WTC11 (cell line): ENCODE data around the gene DTX4. TPM values are rescaled to one million over a fixed set of nuclear protein-coding genes. Genes with fewer than 3 reads are reported as not detected.

ENCODE experiments used
- ATAC-seq: fragments of 200-7000 bp; cut with Tn5 transposase; 2 replicates; pipeline ENCODE4 v1.10.0; 2021; ENCODE audit warnings: mild to moderate bottlenecking, moderate library complexity
- CTCF ChIA-PET: fragments of 300-600 bp; sonication (Branson Sonifier 250); formaldehyde crosslinking; loops from one replicate; lab custom pipeline; 2021; ENCODE audit warnings: antibody characterized with exemption; lab: Charles Lee
- POLR2A ChIA-PET: fragments of 350-600 bp; sonication (Branson Sonifier 250); formaldehyde crosslinking; loops from one replicate; lab custom pipeline; 2021; ENCODE audit warnings: antibody characterized with exemption; lab: Charles Lee
- DNase-seq: peaks from one replicate; pipeline ENCODE4 v3.0.0; 2021; ENCODE audit warnings: low spot score
- H3K27ac Mint-ChIP-seq: 2 replicates; pipeline ENCODE4 v1.8.0; 2021; ENCODE audit warnings: mixed read lengths
- H3K27me3 Mint-ChIP-seq: 2 replicates; pipeline ENCODE4 v1.8.0; 2021; ENCODE audit warnings: low read depth, mild to moderate bottlenecking, moderate library complexity, mixed read lengths
- H3K36me3 Mint-ChIP-seq: 2 replicates; pipeline ENCODE4 v1.8.0; 2021; ENCODE audit warnings: mixed read lengths
- H3K4me1 Mint-ChIP-seq: 2 replicates; pipeline ENCODE4 v1.8.0; 2022; ENCODE audit warnings: mixed read lengths
- H3K4me3 Mint-ChIP-seq: 2 replicates; pipeline ENCODE4 v1.8.0; 2021; ENCODE audit warnings: mild to moderate bottlenecking, moderate library complexity, mixed read lengths
- H3K9me3 Mint-ChIP-seq: 2 replicates; pipeline ENCODE4 v1.8.0; 2021; ENCODE audit warnings: mixed read lengths
- CREB1 ChIP-seq: sonication (generic); formaldehyde crosslinking; IDR thresholded peaks from 2 replicates; pipeline ENCODE4 v1.8.0; 2023; ENCODE audit warnings: mild to moderate bottlenecking, missing genetic modification reagents
- GABPB1 ChIP-seq: sonication (generic); formaldehyde crosslinking; IDR thresholded peaks from 2 replicates; pipeline ENCODE4 v1.8.1; 2023; ENCODE audit warnings: mild to moderate bottlenecking, missing genetic modification reagents
- GRHL2 ChIP-seq: fragments of 250-450 bp; sonication (Bioruptor Pico); IDR thresholded peaks from 2 replicates; pipeline ENCODE4 v1.8.0; 2022; ENCODE audit warnings: mild to moderate bottlenecking, moderate library complexity; ENCODE audit not compliant: insufficient replicate concordance, severe bottlenecking
- JUN ChIP-seq: sonication (generic); formaldehyde crosslinking; IDR thresholded peaks from 2 replicates; pipeline ENCODE4 v1.8.0; 2023; ENCODE audit warnings: mild to moderate bottlenecking, missing genetic modification reagents
- MLX ChIP-seq: sonication (generic); formaldehyde crosslinking; IDR thresholded peaks from 2 replicates; pipeline ENCODE4 v1.8.1; 2023; ENCODE audit warnings: mild to moderate bottlenecking, missing genetic modification reagents, moderate library complexity
- NFE2L1 ChIP-seq: sonication (generic); formaldehyde crosslinking; IDR thresholded peaks from 2 replicates; pipeline ENCODE4 v1.8.1; 2023; ENCODE audit warnings: missing genetic modification reagents
- NR3C1 ChIP-seq: sonication (generic); formaldehyde crosslinking; conservative IDR thresholded peaks from 2 replicates; pipeline ENCODE4 v1.8.1; 2023; ENCODE audit warnings: low read depth, mild to moderate bottlenecking, missing genetic modification reagents
- PRDM15 ChIP-seq: sonication (generic); formaldehyde crosslinking; IDR thresholded peaks from 2 replicates; pipeline ENCODE4 v1.8.0; 2022; ENCODE audit warnings: missing genetic modification reagents
- PREB ChIP-seq: sonication (generic); formaldehyde crosslinking; IDR thresholded peaks from 2 replicates; pipeline ENCODE4 v1.8.1; 2022; ENCODE audit warnings: mild to moderate bottlenecking, missing genetic modification reagents, moderate library complexity, borderline replicate concordance
- SMAD3 ChIP-seq: sonication (generic); formaldehyde crosslinking; IDR thresholded peaks from 2 replicates; pipeline ENCODE4 v1.8.0; 2022; ENCODE audit warnings: missing genetic modification reagents, mild to moderate bottlenecking, borderline replicate concordance
- SMAD4 ChIP-seq: sonication (generic); formaldehyde crosslinking; IDR thresholded peaks from 2 replicates; pipeline ENCODE4 v1.8.0; 2022; ENCODE audit warnings: mild to moderate bottlenecking, missing genetic modification reagents
- TCF7 ChIP-seq: sonication (generic); formaldehyde crosslinking; IDR thresholded peaks from 2 replicates; pipeline ENCODE4 v1.8.0; 2022; ENCODE audit warnings: mild to moderate bottlenecking, low read depth, missing genetic modification reagents, moderate library complexity
- USF1 ChIP-seq: sonication (generic); formaldehyde crosslinking; IDR thresholded peaks from 2 replicates; pipeline ENCODE4 v1.8.0; 2022; ENCODE audit warnings: mild to moderate bottlenecking, missing genetic modification reagents
- ZNF138 ChIP-seq: sonication (generic); formaldehyde crosslinking; conservative IDR thresholded peaks from 2 replicates; pipeline ENCODE4 v1.8.1; 2022; ENCODE audit warnings: mild to moderate bottlenecking, moderate library complexity, missing genetic modification reagents
- ZNF219 ChIP-seq: sonication (generic); formaldehyde crosslinking; IDR thresholded peaks from 2 replicates; pipeline ENCODE4 v1.8.0; 2023; ENCODE audit warnings: missing genetic modification reagents, mild to moderate bottlenecking, borderline replicate concordance
- ZNF232 ChIP-seq: sonication (generic); formaldehyde crosslinking; IDR thresholded peaks from 2 replicates; pipeline ENCODE4 v1.8.0; 2022; ENCODE audit warnings: mild to moderate bottlenecking, missing genetic modification reagents
- ZNF281 ChIP-seq: sonication (generic); formaldehyde crosslinking; IDR thresholded peaks from 2 replicates; pipeline ENCODE4 v1.8.0; 2023; ENCODE audit warnings: mild to moderate bottlenecking, missing genetic modification reagents
- total RNA-seq: library from RNA; stranded (reverse); gene quantifications from 3 replicates; pipeline ENCODE4 v1.2.3, GENCODE V29; 2021
- TF ChIP-seq, protein P1 (sequence below): sonication (generic); formaldehyde crosslinking; IDR thresholded peaks from 2 replicates; pipeline ENCODE4 v1.8.1; 2022; ENCODE audit warnings: missing genetic modification reagents, borderline replicate concordance
- TF ChIP-seq, protein P2 (sequence below): sonication (generic); formaldehyde crosslinking; IDR thresholded peaks from 2 replicates; pipeline ENCODE4 v1.8.1; 2023; ENCODE audit warnings: mild to moderate bottlenecking, missing genetic modification reagents, borderline replicate concordance

DTX4 gene
- total RNA-seq, 1 experiment from 2014 or later, result 15.5 TPM

GRCh38 chr11:59142530-59143507 lies 29.1 kb upstream of the DTX4 start, which contains the start of gene FAM111A (continued):
- TF ChIP-seq TCF7 (CRISPR knock-in tag), result no peak
- TF ChIP-seq GABPB1, result peak; percentile 28; the same call in 1 of the 2 replicates
- TF ChIP-seq ZNF219 (CRISPR knock-in tag), result 0 out of 2 replicates have a peak, but pooled peaks have one; percentile 40
- TF ChIP-seq NFE2L1 (CRISPR knock-in tag), result peak; percentile 13; the same call in 1 of the 2 replicates
- no peak for TF ChIP-seq GRHL2 (CRISPR knock-in tag)
- TF ChIP-seq, all 79 proteins: peak for 12

DNA sequence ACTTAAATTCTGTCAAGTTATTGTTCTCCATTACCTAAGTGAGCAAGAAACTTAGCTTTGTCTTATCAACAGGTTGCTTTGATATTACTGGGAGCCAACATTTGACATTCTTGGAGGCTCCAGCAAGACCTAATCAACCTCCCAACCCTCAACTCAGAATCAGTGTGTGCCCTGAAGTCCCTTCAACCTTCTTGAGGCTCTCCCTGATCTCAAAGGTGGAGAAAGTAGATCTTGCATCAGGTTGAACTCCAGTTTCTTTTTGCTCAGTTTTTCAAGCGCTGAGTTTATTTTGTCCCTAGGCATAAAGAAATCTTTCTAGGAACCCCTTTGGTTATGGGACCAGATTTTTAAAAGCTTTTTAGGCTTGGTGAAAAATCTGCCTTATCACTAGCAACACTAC lies 27.8 kb upstream of the DTX4 start:
- peaks cover 17% of the 10 kb centered on the region for H3K36me3 Mint-ChIP-seq
- H3K9me3 Mint-ChIP-seq, result peaks cover 5% of the 10 kb centered on the region; the same call in 1 of the 2 replicates
- ATAC-seq, result no peak
- H3K27me3 Mint-ChIP-seq, result peaks cover 13% of the 10 kb centered on the region
- H3K4me1 Mint-ChIP-seq, result peaks cover 42% of the 10 kb centered on the region
- ChIA-PET POLR2A (interaction anchor here (0.8 to 1.5 kb wide), 5 partner anchors 28 to 238 kb away, joined by 3 to 6 read pairs (median 4); partner anchors contain the start of genes DTX4 and FAM111B), CTCF (interaction anchor here (1.1 to 4.7 kb wide), 13 partner anchors 8 to 243 kb away, joined by 3 to 46 read pairs (median 9); partner anchors contain the start of gene DTX4)
- H3K27ac Mint-ChIP-seq, result no peak overlapping the region; the same call in 1 of the 2 replicates
- peak overlapping the region; percentile 86 for H3K4me3 Mint-ChIP-seq
- DNase-seq, result no peak
- TF ChIP-seq ZNF232, result no peak
- no peak for TF ChIP-seq PREB (CRISPR knock-in tag)
- no peak for TF ChIP-seq SMAD4 (CRISPR knock-in tag)
- TF ChIP-seq JUN (CRISPR knock-in tag), result no peak
- no peak for TF ChIP-seq SMAD3 (CRISPR knock-in tag)
- TF ChIP-seq ZNF281 (CRISPR knock-in tag), result no peak
- no peak for TF ChIP-seq NR3C1 (CRISPR knock-in tag)
- TF ChIP-seq, protein P1, sequence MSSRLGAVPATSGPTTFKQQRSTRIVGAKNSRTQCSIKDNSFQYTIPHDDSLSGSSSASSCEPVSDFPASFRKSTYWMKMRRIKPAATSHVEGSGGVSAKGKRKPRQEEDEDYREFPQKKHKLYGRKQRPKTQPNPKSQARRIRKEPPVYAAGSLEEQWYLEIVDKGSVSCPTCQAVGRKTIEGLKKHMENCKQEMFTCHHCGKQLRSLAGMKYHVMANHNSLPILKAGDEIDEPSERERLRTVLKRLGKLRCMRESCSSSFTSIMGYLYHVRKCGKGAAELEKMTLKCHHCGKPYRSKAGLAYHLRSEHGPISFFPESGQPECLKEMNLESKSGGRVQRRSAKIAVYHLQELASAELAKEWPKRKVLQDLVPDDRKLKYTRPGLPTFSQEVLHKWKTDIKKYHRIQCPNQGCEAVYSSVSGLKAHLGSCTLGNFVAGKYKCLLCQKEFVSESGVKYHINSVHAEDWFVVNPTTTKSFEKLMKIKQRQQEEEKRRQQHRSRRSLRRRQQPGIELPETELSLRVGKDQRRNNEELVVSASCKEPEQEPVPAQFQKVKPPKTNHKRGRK (CRISPR knock-in tag), result no peak
- no peak for TF ChIP-seq USF1 (CRISPR knock-in tag)
- no peak for TF ChIP-seq CREB1 (CRISPR knock-in tag)
- TF ChIP-seq PRDM15 (CRISPR knock-in tag), result no peak
- no peak for TF ChIP-seq ZNF138 (CRISPR knock-in tag)
- no peak for TF ChIP-seq MLX
- TF ChIP-seq, protein P2, sequence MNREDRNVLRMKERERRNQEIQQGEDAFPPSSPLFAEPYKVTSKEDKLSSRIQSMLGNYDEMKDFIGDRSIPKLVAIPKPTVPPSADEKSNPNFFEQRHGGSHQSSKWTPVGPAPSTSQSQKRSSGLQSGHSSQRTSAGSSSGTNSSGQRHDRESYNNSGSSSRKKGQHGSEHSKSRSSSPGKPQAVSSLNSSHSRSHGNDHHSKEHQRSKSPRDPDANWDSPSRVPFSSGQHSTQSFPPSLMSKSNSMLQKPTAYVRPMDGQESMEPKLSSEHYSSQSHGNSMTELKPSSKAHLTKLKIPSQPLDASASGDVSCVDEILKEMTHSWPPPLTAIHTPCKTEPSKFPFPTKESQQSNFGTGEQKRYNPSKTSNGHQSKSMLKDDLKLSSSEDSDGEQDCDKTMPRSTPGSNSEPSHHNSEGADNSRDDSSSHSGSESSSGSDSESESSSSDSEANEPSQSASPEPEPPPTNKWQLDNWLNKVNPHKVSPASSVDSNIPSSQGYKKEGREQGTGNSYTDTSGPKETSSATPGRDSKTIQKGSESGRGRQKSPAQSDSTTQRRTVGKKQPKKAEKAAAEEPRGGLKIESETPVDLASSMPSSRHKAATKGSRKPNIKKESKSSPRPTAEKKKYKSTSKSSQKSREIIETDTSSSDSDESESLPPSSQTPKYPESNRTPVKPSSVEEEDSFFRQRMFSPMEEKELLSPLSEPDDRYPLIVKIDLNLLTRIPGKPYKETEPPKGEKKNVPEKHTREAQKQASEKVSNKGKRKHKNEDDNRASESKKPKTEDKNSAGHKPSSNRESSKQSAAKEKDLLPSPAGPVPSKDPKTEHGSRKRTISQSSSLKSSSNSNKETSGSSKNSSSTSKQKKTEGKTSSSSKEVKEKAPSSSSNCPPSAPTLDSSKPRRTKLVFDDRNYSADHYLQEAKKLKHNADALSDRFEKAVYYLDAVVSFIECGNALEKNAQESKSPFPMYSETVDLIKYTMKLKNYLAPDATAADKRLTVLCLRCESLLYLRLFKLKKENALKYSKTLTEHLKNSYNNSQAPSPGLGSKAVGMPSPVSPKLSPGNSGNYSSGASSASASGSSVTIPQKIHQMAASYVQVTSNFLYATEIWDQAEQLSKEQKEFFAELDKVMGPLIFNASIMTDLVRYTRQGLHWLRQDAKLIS (CRISPR knock-in tag), result no peak
